Fibroblast of the aortic adventitia (primary cell): ENCODE measurements around the gene HMCN1. TPM values are rescaled to one million over a fixed set of nuclear protein-coding genes. Genes with fewer than 3 reads are reported as not detected.
A peak's percentile ranks its signal among the peaks of the same experiment; 100 is the strongest.

Source experiments
- DNase-seq: peaks from one replicate; pipeline ENCODE4 v3.0.0-alpha.2; 2010; ENCODE audit warnings: low read depth
- H3K4me3 ChIP-seq: 2 replicates; pipeline ENCODE4 v1.5.1; 2011; ENCODE audit warnings: low read depth, mild to moderate bottlenecking, control low read depth, low read length, moderate library complexity
- CTCF ChIP-seq: IDR thresholded peaks from 2 replicates; pipeline ENCODE4 v1.5.1; 2011; ENCODE audit warnings: mild to moderate bottlenecking, low read length, control low read depth, inconsistent platforms; ENCODE audit not compliant: insufficient read depth
- total RNA-seq: library from RNA; depleted of rRNA; stranded (reverse); fragments of >200 nt; gene quantifications from 2 replicates; pipeline ENCODE4 v1.2.3, GENCODE V29; 2012; ENCODE audit warnings: low replicate concordance

The HMCN1 gene
- total RNA-seq, 1 donor, result 106 TPM

DNA sequence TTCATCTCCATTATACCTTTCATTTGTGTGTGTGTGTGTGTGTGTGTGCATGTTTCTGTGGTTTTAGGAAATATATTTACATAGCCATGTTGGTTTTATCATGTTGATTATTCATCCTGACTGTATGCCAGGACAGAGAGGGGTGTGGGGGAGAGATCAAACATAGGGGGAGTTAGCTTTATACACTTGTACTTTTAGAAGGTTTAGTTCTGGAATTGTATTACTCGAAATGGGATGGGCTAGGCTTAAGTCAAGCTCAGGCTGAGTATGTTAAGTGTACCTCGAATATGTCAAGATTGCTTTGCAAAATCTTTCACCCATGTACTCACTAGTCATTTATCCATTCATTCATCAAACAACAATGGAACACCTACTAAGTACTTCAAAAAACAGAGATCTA lies 123.3 kb downstream of the HMCN1 start:
- peak; percentile 53 for DNase-seq
- TF ChIP-seq CTCF, result no peak

DNA sequence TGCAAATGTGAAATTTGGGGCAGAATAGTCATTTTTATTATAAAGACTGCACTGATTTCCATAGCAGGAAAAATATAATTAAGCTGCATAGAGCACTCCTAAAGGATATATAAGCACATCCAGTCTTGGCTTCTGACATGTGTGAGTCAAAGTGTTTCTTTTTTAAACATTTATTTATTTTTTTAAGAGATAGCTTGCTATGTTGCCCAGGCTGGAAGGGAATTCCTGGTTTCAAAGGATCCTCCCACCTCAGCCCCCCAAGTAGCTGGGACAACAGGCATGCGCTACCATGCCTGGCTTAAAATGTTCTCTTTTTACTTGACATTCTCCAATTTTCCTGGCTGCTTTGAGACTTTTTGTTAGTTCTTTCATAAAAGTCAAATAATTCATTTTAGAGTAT lies 126.1 kb downstream of the HMCN1 start:
- peak; percentile 60 for DNase-seq
- H3K4me3 ChIP-seq, result no peak overlapping the region
- no peak for TF ChIP-seq CTCF

More for the DNA sequence above, 123.3 kb downstream of the HMCN1 start:
- H3K4me3 ChIP-seq, result no peak overlapping the region

- TF ChIP-seq CTCF, result no peak
- DNase-seq, result peak; percentile 56
- H3K4me3 ChIP-seq, result no peak overlapping the region
Measured at GRCh38 chr1:185860859-185861258, 126.7 kb downstream of the HMCN1 start.

DNA sequence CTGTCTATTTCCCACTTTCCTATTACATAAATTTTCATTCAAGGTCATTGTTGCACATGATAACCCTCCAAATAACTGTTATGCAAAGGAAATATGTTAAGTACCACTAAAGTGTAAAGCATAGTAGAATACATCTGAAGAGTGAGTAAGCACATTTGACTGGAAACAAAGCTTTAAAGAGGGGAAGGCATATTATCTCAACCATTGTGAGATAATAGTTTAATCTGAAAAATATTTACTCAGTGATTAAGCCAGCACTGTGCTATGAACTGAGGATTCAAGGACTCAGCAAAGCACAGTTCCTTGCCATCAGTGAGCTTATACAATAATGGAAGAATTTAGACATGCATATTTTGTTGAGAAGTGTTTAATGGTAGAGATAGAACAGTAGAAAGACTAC lies 127.4 kb downstream of the HMCN1 start:
- peak; percentile 85 for DNase-seq
- TF ChIP-seq CTCF, result no peak
- H3K4me3 ChIP-seq, result no peak overlapping the region

- TF ChIP-seq CTCF, result no peak
- no peak overlapping the region for H3K4me3 ChIP-seq
- peak; percentile 68 for DNase-seq
Measured at GRCh38 chr1:185862235-185862634, 128.0 kb downstream of the HMCN1 start.

DNA sequence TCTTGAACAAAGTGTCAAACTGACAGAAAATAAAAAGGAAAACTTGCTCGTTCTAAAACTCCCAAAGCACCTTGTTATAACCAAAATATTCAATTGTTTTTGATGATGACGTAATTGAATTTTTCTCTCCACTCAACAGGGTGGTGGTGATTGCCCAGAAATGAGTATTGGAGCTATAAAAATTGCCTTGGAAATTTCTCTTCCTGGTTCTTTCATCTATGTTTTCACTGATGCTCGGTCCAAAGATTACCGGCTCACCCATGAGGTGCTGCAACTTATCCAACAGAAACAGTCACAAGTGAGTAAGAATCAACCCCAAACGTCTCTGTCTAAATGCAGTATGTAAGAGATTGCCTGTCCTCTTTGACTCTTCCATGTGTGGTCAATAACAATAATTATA lies 130.1 kb downstream of the HMCN1 start:
- DNase-seq, result peak; percentile 94
- H3K4me3 ChIP-seq, result no peak overlapping the region
- TF ChIP-seq CTCF, result no peak

DNA sequence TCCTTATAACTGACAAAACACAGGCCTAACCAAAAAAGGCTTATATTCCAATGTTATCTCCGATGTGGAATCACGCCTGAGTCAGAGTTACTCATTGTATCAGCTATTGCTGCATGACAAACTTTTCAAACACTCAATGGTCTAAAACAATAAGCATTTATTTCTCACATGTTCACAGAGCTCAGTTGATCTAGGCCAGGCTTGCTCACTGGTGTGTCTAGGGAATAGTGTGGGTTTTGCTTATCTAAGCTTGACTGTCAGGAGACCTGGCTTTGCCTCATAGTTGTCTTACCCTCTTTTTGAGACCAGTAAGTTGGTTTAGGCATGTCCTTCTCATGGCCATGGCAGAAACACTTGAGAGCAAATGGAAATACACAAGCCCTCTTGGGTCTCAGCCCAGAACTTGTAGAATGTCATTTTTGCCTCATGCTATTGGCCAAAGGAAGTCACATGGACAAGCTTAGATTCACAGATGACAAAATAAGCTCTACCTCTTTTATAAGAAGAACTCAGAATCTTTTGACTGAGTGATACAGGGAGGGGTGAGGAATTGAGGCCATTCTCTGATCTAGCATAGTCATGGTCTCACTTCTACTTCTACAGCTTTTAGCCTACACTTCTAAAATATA lies 130.8 kb downstream of the HMCN1 start:
- no peak for TF ChIP-seq CTCF
- DNase-seq, result peak; percentile 100
- no peak overlapping the region for H3K4me3 ChIP-seq
